Endothelial cell of umbilical vein (primary cell): ENCODE results near the gene SLC25A48. TPM values are rescaled to one million over a fixed set of nuclear protein-coding genes. Genes with fewer than 3 reads are reported as not detected.

Experiments used
- BruUV-seq: library from RNA; stranded (reverse); fragments of 400-500 nt; replicated peaks from 2 replicates; lab custom pipeline; 2021; lab: Mats Ljungman, UMichigan
- CTCF ChIA-PET: fragments of 300-600, 350-600 bp; sonication (Branson Sonifier 250); formaldehyde crosslinking; loops from one replicate; lab custom pipeline; 2021; ENCODE audit warnings: antibody characterized with exemption, inconsistent platforms; lab: Charles Lee
- POLR2A ChIA-PET: fragments of 300-600, 350-600 bp; sonication (Branson Sonifier 250); formaldehyde crosslinking; loops from one replicate; lab custom pipeline; 2021; ENCODE audit warnings: antibody characterized with exemption, inconsistent platforms; lab: Charles Lee
- DNase-seq: peaks from one replicate; pipeline ENCODE4 v3.0.0-alpha.2; 2011; ENCODE audit warnings: low read depth, low spot score
- FAIRE-seq: peaks from 2 replicates; lab custom pipeline; 2011; peaks lifted over from hg19 to GRCh38; lab: Jason Lieb, UNC
- H2AFZ ChIP-seq: 2 replicates; pipeline ENCODE4 v1.6.0; 2012; ENCODE audit warnings: low read depth, low read length, control low read depth, inconsistent platforms
- H3K27ac ChIP-seq: 2 replicates; pipeline ENCODE4 v1.5.1; 2011; ENCODE audit warnings: low read depth, mild to moderate bottlenecking, control low read depth, low read length, moderate library complexity; ENCODE audit not compliant: insufficient read depth
- H3K27me3 ChIP-seq, 2 experiments: 2 replicates each; pipeline versions ENCODE4 v1.6.0 to v1.6.1; 2011; ENCODE audit warnings: low read length in 2 of 2, mixed read lengths in 1 of 2; ENCODE audit not compliant: control insufficient read depth in 2 of 2, insufficient read depth in 2 of 2
- H3K36me3 ChIP-seq, 2 experiments: 2 replicates in 1 of 2; 3 replicates in 1 of 2; pipeline ENCODE4 v1.5.1; 2011; ENCODE audit warnings: low read length in 2 of 2, mild to moderate bottlenecking in 1 of 2, moderate library complexity in 1 of 2; ENCODE audit not compliant: control insufficient read depth in 2 of 2, insufficient read depth in 2 of 2; ENCODE audit errors: extremely low read depth in 1 of 2
- H3K4me1 ChIP-seq: 3 replicates; pipeline ENCODE4 v1.5.1; 2011; ENCODE audit warnings: mild to moderate bottlenecking, low read length; ENCODE audit not compliant: control insufficient read depth, insufficient read depth; ENCODE audit errors: extremely low read depth
- H3K4me2 ChIP-seq: 2 replicates; pipeline ENCODE4 v1.6.1; 2011; ENCODE audit warnings: low read length, control low read depth, mixed read lengths; ENCODE audit not compliant: insufficient read depth
- H3K4me3 ChIP-seq, 3 experiments: fragments of 200-600 bp in 1 of 3; sonication (generic), shearing (Covaris generic) in 1 of 3; replicated peaks in 1 of 3; 2 replicates each; pipeline ENCODE4 v1.5.1; 2011 to 2016; ENCODE audit warnings: control low read depth in 3 of 3, low read length in 3 of 3, mild to moderate bottlenecking in 2 of 3, inconsistent platforms in 1 of 3, low read depth in 1 of 3, moderate library complexity in 1 of 3; ENCODE audit not compliant: insufficient read depth in 1 of 3
- H3K79me2 ChIP-seq: 2 replicates; pipeline ENCODE4 v1.6.0; 2012; ENCODE audit warnings: low read length, inconsistent platforms; ENCODE audit not compliant: control insufficient read depth, insufficient read depth
- H3K9ac ChIP-seq: replicated peaks from 2 replicates; pipeline ENCODE3; 2011; ENCODE audit warnings: low read length, control low read depth; ENCODE audit not compliant: insufficient read depth; ENCODE audit errors: extremely low read depth
- H3K9me1 ChIP-seq: replicated peaks from 3 replicates; pipeline ENCODE4 v1.6.0; 2011; ENCODE audit warnings: mild to moderate bottlenecking, low read length; ENCODE audit not compliant: control insufficient read depth, insufficient read depth; ENCODE audit errors: extremely low read depth
- H3K9me3 ChIP-seq: replicated peaks from 2 replicates; pipeline ENCODE4 v1.5.1; 2012; ENCODE audit warnings: low read length, inconsistent platforms; ENCODE audit not compliant: control insufficient read depth, insufficient read depth
- H4K20me1 ChIP-seq: replicated peaks from 2 replicates; pipeline ENCODE3; 2011; ENCODE audit warnings: mild to moderate bottlenecking, low read length; ENCODE audit not compliant: control insufficient read depth, insufficient read depth; ENCODE audit errors: extremely low read depth
- CTCF ChIP-seq, 2 donors: IDR thresholded peaks; 1 replicate in 1 of 2; 2 replicates in 1 of 2; pipeline ENCODE4 v1.5.1; 2011; ENCODE audit warnings: low read length in 2 of 2, mild to moderate bottlenecking in 2 of 2, moderate library complexity in 2 of 2, control low read depth in 1 of 2, inconsistent platforms in 1 of 2, low read depth in 1 of 2; ENCODE audit not compliant: insufficient read depth in 1 of 2; ENCODE audit errors: extremely low read depth in 1 of 2
- EZH2 ChIP-seq: IDR thresholded peaks from 2 replicates; pipeline ENCODE4 v1.6.1; 2012; ENCODE audit warnings: borderline replicate concordance, low read depth, mild to moderate bottlenecking, moderate library complexity, low read length, inconsistent platforms; ENCODE audit not compliant: severe bottlenecking
- FOS ChIP-seq: IDR thresholded peaks from 2 replicates; pipeline ENCODE4 v1.6.1; 2011; ENCODE audit warnings: mild to moderate bottlenecking, low read length, moderate library complexity, borderline replicate concordance; ENCODE audit not compliant: insufficient read depth
- JUN ChIP-seq: IDR thresholded peaks from 2 replicates; pipeline ENCODE4 v1.6.1; 2011; ENCODE audit warnings: borderline replicate concordance, low read depth; ENCODE audit not compliant: insufficient read length, insufficient read depth
- MYC ChIP-seq: IDR thresholded peaks from one replicate; pipeline ENCODE4 v1.6.1; 2011; ENCODE audit warnings: mild to moderate bottlenecking, low read depth, low read length
- POLR2A ChIP-seq: IDR thresholded peaks from 2 replicates; pipeline ENCODE4 v1.6.1; 2012; ENCODE audit warnings: low read depth, mild to moderate bottlenecking, control low read depth, low read length
- POLR2AphosphoS5 ChIP-seq: IDR thresholded peaks from 2 replicates; pipeline ENCODE4 v1.6.1; 2012; ENCODE audit warnings: low read depth, mild to moderate bottlenecking, control low read depth, low read length, moderate library complexity; ENCODE audit not compliant: insufficient read depth
- dilution Hi-C: fragments of 300-500 bp; cut with MboI; formaldehyde crosslinking; loops from one replicate; pipeline ENCODE4 v1.15.0; 2019; ENCODE audit warnings: low sequenced_read_pairs; ENCODE audit not compliant: extremely low pct_ligation_motif_present
- intact Hi-C: fragments of 100-400 bp; cut with micrococcal nuclease; formaldehyde crosslinking; loops from one replicate; pipeline ENCODE4 v1.10.0; 2022
- polyA plus RNA-seq, 4 experiments: library from polyadenylated mRNA; depleted of rRNA in 3 of 4; stranded (reverse) in 3 of 4; unstranded in 1 of 4; fragments of >200 nt; gene quantifications; 2 replicates each; pipeline versions ENCODE4 v1.2.1 to v1.2.3, GENCODE V29; 2011 to 2012; ENCODE audit warnings: missing spikeins in 1 of 4
- total RNA-seq: library from RNA; stranded (reverse); gene quantifications from 2 replicates; pipeline ENCODE4 v1.2.3, GENCODE V29; 2021
- TF ChIP-seq, protein P1 (sequence below): IDR thresholded peaks from 2 replicates; pipeline ENCODE4 v1.6.1; 2011; ENCODE audit not compliant: insufficient read depth, insufficient read length

The SLC25A48 gene
- total and polyA plus RNA-seq, 2 donors (not counting 3 experiments of a cell fraction or from before 2014, with no cell fraction given): not detected

DNA sequence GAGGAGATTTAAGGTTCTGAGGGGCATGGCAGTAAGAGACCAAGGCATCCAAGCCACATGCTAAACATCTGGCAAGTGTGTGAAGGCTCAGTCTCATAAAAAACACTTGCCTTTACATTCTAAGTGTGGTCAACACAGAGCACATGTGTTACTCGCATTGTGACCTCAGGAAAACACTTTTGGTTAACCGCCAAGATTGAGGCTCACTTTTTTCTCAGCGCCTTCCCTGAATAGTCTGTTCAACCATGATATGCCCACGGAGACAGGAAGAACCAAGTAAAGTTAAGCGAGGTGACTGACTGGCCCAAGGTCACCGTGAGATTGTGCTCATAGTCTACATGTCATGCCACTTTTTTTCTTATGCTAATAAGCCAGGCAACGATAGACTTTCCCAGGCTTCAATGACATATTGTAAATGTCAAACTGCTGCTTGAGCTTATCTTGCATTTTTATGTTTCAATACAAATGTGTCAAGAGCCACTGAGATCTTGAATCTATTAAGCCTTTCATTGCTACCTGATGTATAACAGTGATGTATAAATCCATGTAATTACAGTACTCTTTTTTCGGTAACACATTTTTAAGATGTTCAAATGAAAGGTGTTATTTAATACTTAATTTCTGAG is 82.3 kb downstream of the SLC25A48 start:
- peaks cover 8 to 37% of the 10 kb centered on the region in 2 experiments for H3K27me3 ChIP-seq
- no peaks in the 10 kb centered on the region for H3K9me3 ChIP-seq
- POLR2A ChIA-PET: no interaction called here
- no peak for FAIRE-seq
- CTCF ChIA-PET: no interaction called here
- no peak overlapping the region for H3K4me2 ChIP-seq
- no TSS peak for BruUV-seq
- dilution Hi-C loops (no loop called here), intact Hi-C loops (no loop called here)
- no peaks in the 10 kb centered on the region for H4K20me1 ChIP-seq
- H3K27ac ChIP-seq: no peak overlapping the region
- no peak overlapping the region for H3K9ac ChIP-seq
- H3K4me1 ChIP-seq: no peaks in the 10 kb centered on the region
- no peaks in the 10 kb centered on the region for H3K9me1 ChIP-seq
- TF ChIP-seq, protein P1, sequence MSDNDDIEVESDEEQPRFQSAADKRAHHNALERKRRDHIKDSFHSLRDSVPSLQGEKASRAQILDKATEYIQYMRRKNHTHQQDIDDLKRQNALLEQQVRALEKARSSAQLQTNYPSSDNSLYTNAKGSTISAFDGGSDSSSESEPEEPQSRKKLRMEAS: no peak
- no peak for TF ChIP-seq EZH2
- no peak for TF ChIP-seq JUN
- no peak for TF ChIP-seq POLR2AphosphoS5
- no peak for TF ChIP-seq MYC
- TF ChIP-seq POLR2A: no peak
- no peak for TF ChIP-seq FOS
- TF ChIP-seq CTCF (IDR thresholded peaks at IDR 0.05; ENCODE audit: extremely low read depth in 1 of 2, insufficient read depth in 1 of 2, low read depth in 1 of 2, low read length in 2 of 2): no peak
- no peak overlapping the region for H3K4me3 ChIP-seq
- no peaks in the 10 kb centered on the region for H3K36me3 ChIP-seq
- no peak overlapping the region for H2AFZ ChIP-seq
- no peak for DNase-seq
- H3K79me2 ChIP-seq: no peaks in the 10 kb centered on the region
